GM20000 (cell line): ENCODE results near the gene WLS.
"Not testable (repeated sequence)": the region's sequence is repeated elsewhere in the genome, so short reads cannot be mapped to it uniquely, and the experiment has no call there.

Experiments used
- DNase-seq: peaks from one replicate; pipeline ENCODE4 v3.0.0; 2012; ENCODE audit warnings: low spot score
- CTCF ChIP-seq: IDR thresholded peaks from 2 replicates; pipeline ENCODE4 v1.5.1; 2012; ENCODE audit warnings: mild to moderate bottlenecking, control low read depth; ENCODE audit errors: extremely low read depth, missing control alignments

WLS gene

DNA sequence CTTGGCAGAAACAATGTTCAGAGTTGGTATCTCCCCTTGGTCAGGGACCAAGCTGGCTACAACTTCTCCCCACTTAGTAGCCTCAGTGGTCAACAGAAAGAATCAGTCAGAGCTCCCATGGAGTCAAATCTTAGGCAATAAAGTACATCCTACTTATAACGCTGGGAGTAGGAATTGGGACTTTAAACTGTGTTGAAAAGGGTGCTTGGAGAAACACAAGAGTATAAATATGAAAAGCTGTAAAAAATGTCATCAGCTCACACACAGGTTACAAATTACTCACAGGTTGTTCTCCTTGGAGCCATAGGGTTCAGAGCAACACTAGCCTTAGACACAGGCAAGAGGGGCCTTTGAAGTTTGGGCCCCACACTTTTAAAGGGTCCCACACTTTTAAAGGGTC, 67.4 kb downstream of the WLS start:
- no peak for DNase-seq
- TF ChIP-seq CTCF, result no peak

- no peak for TF ChIP-seq CTCF
- DNase-seq, result no peak
Observed at GRCh38 chr1:68163220-68163619, 69.1 kb downstream of the WLS start.

- no peak for TF ChIP-seq CTCF
- DNase-seq, result no peak
Observed at GRCh38 chr1:68162761-68163160, 69.6 kb downstream of the WLS start.

- DNase-seq, result not testable (repeated sequence)
Observed at GRCh38 chr1:68161672-68162071, 70.7 kb downstream of the WLS start.

GRCh38 chr1:68160935-68161334, 71.4 kb downstream of the WLS start:
- peak; percentile 33 for DNase-seq

DNA sequence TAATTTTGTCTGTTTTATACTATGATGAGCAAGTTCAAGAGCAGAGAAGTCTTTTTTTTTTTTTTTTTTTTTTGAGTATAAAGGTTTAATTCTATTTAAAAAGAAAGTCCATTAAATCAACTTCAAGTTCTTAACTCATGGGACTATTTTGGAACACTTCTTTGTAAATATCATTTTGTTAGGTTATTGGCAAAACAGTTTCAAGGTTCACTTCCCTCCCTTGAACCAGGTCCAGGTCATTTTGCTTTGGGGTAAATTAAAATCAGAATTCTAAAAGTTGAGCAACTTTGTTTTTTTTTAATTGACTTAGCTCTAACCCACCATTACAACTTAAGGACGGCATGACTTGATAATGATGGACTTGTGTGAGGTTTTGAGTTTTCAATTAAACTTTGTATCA, 72.3 kb downstream of the WLS start:
- DNase-seq, result no peak
- no peak for TF ChIP-seq CTCF

DNA sequence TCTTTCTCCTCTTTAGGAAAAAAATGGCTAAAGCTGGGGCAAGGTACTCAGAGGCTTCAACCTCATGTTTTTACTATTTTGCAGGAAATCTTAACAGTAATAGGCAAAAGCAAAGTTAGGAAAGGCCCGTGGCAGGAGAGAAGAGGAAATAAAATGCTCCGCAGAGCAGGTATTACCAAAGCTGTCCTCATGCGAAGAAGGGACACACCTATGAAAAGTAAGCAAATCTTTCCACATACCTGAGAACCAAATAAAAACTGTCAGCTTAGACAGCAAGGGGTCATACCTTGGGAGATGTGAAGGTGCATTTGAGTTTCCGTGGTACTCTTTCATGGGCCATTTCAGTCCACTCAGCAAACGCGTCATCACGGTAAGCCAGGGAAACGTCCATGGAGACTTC, 73.5 kb downstream of the WLS start:
- no peak for TF ChIP-seq CTCF

GRCh38 chr1:68157416-68157815, 74.9 kb downstream of the WLS start:
- no peak for TF ChIP-seq CTCF
- DNase-seq, result no peak

More for the DNA sequence above, 73.5 kb downstream of the WLS start:
- DNase-seq, result no peak

GRCh38 chr1:68151690-68152089, 80.6 kb downstream of the WLS start:
- no peak for DNase-seq
- TF ChIP-seq CTCF, result no peak
